SW480 (cell line): ENCODE results near the gene CYSRT1.
A peak's percentile ranks its signal among the peaks of the same experiment; 100 is the strongest.

Experiments
- DNase-seq: peaks from one replicate; pipeline ENCODE4 v3.0.0-alpha.2; 2016; ENCODE audit warnings: low spot score

Gene CYSRT1

GRCh38 chr9:137212520-137212919 is 12.5 kb upstream of the CYSRT1 start:
- DNase-seq = no peak

GRCh38 chr9:137213160-137214060 is 11.6 kb upstream of the CYSRT1 start:
- no peak for DNase-seq

DNA sequence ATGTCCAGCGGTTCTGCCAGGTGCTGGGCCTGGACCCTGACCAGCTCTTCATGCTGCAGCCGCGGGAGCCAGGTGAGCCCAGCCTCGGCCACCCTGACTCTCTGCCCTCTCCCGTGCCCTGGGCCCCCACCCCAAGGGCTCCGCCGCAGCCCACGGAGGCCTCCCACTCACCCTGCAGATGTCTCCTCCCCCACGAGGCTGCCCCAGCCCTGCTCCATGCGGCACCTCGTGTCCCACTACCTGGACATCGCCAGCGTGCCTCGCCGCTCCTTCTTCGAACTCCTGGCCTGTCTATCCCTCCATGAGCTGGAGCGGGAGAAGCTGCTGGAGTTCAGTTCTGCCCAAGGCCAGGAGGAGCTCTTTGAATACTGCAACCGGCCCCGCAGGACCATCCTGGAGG is 10.4 kb upstream of the CYSRT1 start:
- DNase-seq = no peak

DNA sequence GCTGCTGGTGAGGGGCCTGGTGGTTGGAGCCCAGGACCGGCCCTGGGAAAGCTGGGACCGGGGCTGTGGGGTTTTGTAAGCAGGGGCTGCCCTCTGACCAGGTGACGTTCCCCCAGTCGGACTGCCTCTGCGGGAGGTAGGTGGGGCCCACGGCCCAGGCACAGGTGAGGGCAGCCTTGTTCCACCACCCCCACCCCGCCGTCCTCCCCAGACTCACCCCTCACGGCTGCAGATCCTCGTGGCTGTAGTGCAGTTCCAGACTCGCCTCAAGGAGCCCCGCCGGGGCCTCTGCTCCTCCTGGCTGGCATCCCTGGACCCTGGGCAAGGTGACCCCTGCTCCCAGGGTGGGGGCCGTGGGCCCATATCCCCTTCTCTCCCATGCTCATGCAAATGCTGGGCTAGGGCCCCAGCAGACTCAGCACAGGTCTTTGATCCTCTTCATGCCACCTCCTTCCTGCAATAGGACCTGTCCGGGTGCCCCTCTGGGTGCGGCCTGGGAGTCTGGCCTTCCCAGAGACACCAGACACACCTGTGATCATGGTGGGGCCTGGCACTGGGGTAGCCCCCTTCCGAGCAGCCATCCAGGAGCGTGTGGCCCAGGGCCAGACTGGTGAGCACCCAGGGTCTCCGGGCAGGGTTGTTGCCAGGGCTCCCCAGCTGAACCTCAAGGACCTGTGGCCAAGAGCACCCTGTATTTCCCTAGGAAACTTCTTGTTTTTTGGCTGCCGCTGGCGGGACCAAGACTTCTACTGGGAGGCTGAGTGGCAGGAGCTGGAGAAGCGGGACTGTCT is 9.6 kb upstream of the CYSRT1 start:
- no peak for DNase-seq

GRCh38 chr9:137216188-137216965 is 8.6 kb upstream of the CYSRT1 start:
- no peak for DNase-seq

DNA sequence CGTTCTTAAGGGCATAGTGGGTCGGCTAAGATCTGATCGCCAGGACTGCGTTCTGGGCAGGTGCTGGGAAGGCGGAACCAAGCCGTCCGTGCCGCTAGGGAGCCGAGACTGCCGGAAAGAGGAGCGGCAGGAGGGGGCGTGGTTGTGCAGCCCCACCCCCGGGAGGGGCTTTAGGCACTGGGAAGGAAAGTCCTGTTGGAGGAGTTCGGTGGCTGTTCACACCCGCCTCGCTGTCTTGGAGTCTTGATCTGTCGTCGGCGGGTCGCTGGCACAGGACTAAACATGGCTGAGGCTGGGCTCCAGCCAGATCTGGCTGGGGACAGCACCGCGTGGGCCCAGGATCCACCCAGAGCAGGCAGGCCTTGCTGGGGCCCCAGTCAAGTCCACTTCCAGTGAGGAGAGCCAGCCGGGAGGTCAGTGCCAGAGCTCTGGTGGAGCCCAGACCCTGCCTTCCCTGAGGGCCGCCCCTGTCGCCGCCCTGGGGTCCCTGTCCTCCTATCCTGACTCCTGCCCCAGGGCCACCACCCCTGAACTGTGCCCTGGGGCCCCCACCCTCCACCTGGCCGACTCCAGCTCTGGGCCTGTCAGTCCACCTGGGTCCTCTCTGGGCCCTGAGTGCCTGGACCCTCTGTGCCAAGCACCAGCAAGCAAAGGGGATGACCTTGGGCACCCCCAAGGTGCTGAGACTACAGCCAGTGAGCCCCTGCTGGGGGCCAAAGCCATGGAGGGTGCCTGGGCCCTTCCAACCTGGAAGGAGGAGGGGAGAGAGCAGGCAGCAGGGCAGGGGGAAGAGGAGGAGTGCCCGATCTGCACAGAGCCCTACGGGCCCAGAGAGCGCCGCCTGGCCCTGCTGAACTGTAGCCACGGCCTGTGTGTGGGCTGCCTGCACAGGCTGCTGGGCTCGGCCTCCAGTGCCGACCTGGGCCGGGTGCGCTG is 7.4 kb upstream of the CYSRT1 start:
- peak; percentile 76 for DNase-seq

DNA sequence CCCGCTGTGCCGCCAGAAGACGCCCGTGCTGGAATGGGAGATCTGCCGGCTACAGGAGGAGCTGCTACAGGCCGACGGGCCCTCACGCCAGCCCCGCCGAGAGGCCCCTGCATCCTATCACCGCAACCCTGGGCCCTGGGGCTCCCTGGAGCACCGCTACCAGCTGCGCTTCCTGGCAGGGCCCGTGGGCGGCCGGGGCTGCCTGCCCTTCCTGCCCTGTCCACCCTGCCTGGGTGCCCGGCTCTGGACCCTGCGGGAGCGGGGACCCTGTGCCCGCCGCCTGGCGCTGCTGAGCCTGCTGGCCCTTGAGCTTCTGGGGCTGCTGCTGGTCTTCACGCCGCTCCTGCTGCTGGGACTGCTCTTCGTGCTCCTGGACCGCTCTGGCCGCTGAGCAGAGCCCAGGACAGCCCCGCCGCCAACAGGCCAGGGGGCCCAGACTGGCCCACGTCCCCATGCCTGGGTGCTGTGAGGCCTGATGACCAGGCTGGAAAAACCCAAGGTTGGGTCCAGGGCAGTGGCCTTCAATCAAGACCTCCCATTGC is 6.7 kb upstream of the CYSRT1 start:
- no peak for DNase-seq

DNA sequence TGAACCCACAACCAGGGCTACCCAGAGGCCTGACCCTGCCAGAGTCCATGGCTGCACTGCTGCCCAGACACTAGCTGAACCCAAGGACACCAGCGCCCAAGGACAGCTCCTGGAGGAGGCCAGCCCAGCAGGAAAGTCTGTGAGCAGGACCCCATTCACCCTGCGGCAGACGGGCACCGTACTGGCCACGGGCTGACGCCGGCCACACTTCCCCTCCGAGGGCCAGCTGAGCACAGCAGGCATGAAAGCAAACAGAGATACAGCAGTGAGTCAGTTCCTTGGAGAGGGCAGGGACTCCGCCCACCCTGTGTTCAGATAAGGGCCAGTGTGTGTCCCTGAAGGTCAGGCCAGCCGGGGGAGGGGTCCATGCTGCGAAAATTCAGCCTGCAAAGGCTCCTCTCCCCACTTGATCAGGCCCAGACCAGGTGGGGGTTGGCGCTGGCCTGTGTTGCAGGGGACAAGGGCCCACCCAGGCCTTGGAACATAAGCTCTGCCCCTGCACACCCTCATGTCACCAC is 6.2 kb upstream of the CYSRT1 start:
- DNase-seq = no peak

DNA sequence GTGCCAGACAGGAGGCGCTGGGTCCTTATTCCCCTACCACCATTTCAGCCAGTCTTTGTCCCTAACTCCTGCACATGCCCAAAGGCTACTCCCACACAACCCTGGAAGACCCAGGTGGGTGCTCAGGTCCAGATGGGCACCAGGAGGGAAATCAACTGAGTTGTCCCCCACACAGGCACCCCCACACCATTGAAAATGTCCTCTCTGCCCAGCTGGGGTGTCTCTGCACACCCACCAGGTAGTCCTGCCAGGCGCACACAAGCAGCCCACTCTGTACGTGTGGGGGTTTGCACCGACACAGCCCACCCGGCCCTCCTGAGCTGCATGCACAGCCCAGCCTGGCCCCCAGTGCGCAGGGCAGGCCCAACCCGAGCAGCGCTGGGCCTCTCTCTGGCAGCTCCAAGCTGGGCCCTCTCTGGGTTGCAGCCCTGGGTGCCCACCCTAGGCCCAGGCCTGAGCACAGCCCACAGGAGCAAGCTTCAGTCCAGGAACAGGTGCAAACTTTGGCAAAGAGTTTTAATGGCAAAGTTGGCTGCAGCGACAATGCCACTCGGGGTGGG is 5.1 kb upstream of the CYSRT1 start:
- DNase-seq = no peak

DNA sequence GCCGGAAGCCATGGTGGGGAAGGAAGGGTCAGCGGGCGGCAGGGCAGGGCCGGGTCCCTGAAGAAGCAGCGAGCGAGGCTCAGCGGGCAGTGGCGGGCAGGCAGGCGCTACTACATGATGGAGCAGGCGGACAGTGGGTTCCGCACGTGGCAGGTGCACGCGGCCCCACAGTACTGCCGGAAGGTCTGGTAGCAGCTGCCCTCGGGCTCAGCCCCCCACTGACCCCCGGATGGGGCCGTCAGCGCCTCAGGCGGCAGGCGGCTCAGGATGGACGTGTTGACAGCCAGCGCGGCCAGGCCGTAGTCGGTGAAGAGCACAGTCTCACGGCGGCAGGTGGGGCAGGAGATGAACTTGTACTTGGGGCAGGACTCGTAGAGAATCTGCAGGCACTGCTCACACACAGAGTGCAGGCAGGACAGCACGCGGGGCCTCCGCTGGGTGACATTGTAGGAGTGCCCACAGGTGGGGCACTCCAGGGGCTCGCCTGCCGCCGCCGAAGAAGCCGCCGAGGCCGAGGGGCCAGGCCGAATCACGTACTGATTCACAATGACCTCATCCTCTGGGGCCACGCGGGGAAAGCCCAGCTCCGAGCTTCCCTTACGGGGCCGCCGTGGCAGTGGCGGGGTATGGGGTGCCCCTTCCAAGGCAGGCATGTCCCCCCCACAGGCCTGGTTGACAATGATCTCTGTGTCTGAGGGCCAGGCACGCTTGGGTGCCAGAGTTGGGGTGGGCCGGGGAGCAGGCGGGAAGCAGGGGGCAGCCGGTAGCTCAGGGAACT is 4.5 kb upstream of the CYSRT1 start:
- DNase-seq = no peak

DNA sequence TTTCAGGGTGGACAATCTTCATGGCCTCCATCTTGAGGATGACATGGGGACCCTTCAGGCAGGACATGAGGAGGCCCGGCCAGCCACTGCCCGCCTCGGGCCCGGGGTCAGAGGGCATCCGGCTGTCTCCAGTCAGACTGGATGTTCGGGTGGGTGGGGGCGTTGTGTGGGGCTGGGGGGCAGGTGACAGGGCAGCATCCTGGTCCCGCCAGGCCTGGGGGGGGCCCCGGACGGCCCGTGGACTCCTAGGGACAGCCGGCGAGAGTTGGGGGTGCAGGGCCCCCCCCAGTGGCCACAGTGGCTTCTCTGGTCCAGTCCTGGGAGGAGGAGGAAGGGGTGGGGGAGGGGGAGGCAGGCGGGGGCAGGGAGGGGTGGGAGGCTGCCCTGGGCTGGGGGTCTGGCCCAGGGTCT is 3.9 kb upstream of the CYSRT1 start:
- DNase-seq = no peak

- DNase-seq = no peak
Measured at GRCh38 chr9:137221506-137222111, 3.4 kb upstream of the CYSRT1 start.

- no peak for DNase-seq
Measured at GRCh38 chr9:137222190-137223077, 2.5 kb upstream of the CYSRT1 start, which contains the start of gene RNF208. Gene RNF208, minus strand, starts transcription at chr9:137222240. Its CDS starts 1,028 bp downstream, at chr9:137221212.

DNA sequence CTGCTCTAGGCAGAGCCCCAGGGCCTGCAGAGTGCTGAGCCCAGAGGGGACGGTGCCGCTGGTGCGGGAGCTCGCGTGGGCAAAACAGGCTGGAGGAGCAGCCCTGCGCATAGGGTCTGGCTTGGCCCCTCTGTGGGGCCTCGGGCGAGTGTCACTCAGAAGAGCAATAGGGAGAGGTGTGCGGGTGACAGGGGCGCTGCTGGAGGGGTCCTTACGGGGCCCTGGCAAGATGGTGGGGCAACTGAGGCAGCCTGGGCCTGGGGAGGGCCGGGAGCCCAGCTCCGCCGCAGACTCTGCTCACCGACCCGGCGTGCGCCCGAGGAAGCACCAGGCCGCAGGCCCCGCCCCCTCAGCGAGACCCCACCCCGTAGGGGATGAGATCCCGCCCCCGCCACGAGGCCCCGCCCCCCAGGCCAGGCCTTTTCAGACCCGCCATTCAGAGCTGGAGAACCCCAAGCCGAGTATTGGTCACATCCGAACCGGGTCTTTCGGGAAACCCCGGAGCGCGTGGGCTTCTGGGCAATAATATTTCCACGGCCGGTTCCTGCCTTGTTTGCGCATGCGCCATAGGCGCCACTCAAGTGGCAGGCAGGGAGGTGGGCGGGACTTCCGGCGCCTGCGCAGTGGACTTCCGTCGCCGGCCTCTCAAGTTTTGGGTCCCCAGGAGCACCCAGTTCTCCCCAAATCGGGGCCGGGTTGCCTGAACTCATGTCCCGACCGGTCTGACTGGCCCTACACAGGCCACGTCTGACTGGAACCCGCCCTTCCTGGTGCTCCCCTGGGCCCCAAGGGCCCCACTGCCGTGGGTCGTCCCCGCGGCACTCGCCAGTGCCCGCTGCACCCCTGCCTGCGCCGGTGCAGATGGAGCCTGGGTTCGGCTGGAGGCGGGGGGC is 1.6 kb upstream of the CYSRT1 start:
- DNase-seq = peak; percentile 97

DNA sequence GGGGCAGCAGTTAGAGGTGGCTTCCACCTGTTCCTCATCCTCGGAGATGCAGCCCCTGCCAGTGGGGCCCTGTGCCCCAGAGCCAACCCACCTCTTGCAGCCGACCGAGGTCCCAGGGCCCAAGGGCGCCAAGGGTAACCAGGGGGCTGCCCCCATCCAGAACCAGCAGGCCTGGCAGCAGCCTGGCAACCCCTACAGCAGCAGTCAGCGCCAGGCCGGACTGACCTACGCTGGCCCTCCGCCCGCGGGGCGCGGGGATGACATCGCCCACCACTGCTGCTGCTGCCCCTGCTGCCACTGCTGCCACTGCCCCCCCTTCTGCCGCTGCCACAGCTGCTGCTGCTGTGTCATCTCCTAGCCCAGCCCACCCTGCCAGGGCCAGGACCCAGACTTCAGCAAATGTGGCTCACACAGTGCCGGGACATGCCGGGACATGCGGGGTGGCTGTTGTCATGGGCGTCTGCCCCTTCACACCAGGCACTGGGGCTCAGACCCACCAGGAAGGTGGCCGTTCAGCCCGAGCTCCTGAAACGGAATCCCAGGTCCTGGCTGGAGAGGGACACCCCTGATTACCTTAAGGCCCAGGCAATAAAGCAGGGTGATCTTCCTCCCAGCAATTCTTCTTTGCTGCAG is 841 bp downstream of the CYSRT1 start:
- DNase-seq = no peak

DNA sequence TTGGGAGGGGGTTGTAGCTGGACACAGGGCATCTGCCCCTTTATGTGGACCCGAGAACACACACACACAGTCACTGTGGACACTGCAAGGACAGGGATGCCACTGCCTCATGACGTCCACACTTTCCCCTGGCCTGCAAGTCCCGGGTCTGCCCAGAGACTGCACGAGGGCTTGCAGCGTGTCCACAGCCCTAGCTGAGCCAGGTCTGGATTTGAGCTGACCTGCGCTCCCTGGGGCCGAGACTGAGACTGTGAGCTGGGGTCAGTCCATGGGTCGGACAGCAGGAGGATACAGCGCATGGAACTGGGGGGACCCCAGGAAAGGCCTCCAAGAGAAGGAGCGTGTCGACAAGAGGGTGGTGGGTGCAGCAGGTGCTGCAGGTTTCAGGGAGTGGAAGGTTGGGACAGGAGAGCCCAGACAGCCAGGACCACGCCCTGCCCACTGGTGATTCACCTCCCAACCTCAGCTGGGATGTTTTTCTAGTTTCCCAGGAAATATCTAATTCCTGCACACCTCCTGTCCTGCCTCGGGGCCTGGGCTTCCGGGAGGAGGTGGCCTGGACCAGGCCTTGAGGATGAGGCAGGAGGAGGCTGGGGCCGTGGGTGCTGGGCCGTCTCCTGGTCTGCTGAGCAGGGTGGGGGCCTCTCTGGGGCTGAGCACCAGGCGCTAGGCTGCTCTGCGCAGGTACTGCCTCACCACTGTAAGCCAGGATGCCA is 1.5 kb downstream of the CYSRT1 start:
- no peak for DNase-seq
